DND-41 (cell line): ENCODE data around the gene PLEKHA6.

Experiments used
- EZH2 ChIP-seq: IDR thresholded peaks from 3 replicates; pipeline ENCODE4 v1.6.1; 2012; ENCODE audit warnings: borderline replicate concordance, low read depth, mild to moderate bottlenecking, moderate library complexity, low read length, inconsistent platforms; ENCODE audit not compliant: severe bottlenecking
- TF ChIP-seq, protein P1 (sequence below): IDR thresholded peaks from 2 replicates; pipeline ENCODE4 v1.5.1; 2012; ENCODE audit warnings: borderline replicate concordance, low read length, moderate library complexity, mild to moderate bottlenecking; ENCODE audit not compliant: poor library complexity, severe bottlenecking; ENCODE audit errors: extremely low read depth

DNA sequence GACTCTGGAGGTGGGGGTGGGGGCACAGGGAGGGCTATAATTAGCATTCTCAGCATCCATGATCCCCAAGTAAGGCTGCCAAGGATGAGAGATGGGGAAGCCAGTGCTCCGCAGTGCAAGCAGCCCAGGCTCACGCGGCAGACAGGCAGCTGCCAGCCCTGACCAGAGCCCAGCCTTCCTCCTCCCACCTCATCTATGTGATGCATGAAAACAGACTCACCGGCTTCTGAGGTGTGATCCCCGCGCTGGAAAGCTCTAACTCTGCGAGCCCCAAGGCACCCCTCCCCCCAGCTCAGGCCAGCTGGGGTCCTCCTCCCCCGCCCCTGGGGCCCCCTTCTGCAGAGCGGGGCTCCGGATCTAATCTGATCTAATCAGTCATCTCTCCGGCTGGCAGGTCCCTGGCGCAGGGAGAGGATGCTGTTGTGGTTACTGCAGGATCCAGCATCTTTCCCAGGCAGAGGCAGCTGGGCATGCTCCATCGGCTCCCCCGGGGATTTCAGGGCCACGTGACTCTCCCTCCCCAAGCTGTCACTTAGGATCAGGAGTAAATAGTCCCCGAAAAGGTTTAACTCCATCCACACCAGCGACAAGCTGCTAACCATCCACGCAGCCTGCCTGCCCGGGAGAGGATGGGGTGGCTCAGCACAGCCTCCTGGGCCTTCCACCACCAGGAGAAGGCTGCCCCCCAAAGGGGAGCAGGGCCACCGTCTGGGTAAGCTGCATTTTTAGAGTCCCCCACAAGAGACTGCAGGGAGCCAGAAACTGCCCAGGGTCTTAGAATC lies at the start of gene PLEKHA6:
- TF ChIP-seq, protein P1, sequence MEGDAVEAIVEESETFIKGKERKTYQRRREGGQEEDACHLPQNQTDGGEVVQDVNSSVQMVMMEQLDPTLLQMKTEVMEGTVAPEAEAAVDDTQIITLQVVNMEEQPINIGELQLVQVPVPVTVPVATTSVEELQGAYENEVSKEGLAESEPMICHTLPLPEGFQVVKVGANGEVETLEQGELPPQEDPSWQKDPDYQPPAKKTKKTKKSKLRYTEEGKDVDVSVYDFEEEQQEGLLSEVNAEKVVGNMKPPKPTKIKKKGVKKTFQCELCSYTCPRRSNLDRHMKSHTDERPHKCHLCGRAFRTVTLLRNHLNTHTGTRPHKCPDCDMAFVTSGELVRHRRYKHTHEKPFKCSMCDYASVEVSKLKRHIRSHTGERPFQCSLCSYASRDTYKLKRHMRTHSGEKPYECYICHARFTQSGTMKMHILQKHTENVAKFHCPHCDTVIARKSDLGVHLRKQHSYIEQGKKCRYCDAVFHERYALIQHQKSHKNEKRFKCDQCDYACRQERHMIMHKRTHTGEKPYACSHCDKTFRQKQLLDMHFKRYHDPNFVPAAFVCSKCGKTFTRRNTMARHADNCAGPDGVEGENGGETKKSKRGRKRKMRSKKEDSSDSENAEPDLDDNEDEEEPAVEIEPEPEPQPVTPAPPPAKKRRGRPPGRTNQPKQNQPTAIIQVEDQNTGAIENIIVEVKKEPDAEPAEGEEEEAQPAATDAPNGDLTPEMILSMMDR: peak; percentile 26
- no peak for TF ChIP-seq EZH2
